K562 treated with DMSO at 1 percent for 4 hours (cell line): ENCODE data around the gene SLC22A24. TPM values are rescaled to one million over a fixed set of nuclear protein-coding genes. Genes with fewer than 3 reads are reported as not detected.

Experiments used
- total RNA-seq: library from RNA; unstranded; fragments of 300-600 nt; gene quantifications from 2 replicates; pipeline ENCODE4 v1.2.3, GENCODE V29; 2022; ENCODE audit not compliant: insufficient read depth

Gene SLC22A24, protein sequence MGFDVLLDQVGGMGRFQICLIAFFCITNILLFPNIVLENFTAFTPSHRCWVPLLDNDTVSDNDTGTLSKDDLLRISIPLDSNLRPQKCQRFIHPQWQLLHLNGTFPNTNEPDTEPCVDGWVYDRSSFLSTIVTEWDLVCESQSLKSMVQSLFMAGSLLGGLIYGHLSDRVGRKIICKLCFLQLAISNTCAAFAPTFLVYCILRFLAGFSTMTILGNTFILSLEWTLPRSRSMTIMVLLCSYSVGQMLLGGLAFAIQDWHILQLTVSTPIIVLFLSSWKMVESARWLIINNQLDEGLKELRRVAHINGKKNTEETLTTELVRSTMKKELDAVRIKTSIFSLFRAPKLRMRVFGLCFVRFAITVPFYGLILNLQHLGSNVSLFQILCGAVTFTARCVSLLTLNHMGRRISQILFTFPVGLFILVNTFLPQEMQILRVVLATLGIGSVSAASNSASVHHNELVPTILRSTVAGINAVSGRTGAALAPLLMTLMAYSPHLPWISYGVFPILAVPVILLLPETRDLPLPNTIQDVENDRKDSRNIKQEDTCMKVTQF
- not detected in 2 replicates for total RNA-seq

GRCh38 chr11:63144121-63144520 lies at the start of gene SLC22A24:
SLC22A24 (minus strand) TSS chr11:63144221; CDS start chr11:63143779, 442 bp downstream.

Other genes with a start within 250 kb of the SLC22A24 start
- not detected in 2 replicates for gene CHRM1, start 222.9 kb downstream of the SLC22A24 start, total RNA-seq
- gene SLC22A6, start 159.3 kb downstream of the SLC22A24 start, total RNA-seq: not detected in 2 replicates
- gene SLC22A8, start 128.4 kb downstream of the SLC22A24 start, total RNA-seq: not detected in 2 replicates
- gene SLC22A25, start 99.4 kb upstream of the SLC22A24 start, total RNA-seq: not detected in 2 replicates
- not detected in 2 replicates for gene SLC22A9, start 225.6 kb upstream of the SLC22A24 start, total RNA-seq